GM12892 (cell line): Measurements from ENCODE around the gene ANXA2R.

Source experiments
- DNase-seq: peaks from one replicate; pipeline ENCODE4 v3.0.0; 2011; ENCODE audit not compliant: insufficient read length
- FAIRE-seq: peaks from 2 replicates; lab custom pipeline; 2011; peaks lifted over from hg19 to GRCh38; lab: Jason Lieb, UNC
- POLR2A ChIP-seq: IDR thresholded peaks from 2 replicates; pipeline ENCODE4 v1.6.1; 2011; ENCODE audit warnings: low read depth, low read length, control low read depth
- POLR2AphosphoS5 ChIP-seq: IDR thresholded peaks from 2 replicates; pipeline ENCODE4 v1.6.1; 2011; ENCODE audit warnings: low read depth, low read length, control low read depth
- TAF1 ChIP-seq: IDR thresholded peaks from 2 replicates; pipeline ENCODE4 v1.6.1; 2011; ENCODE audit warnings: low read depth, mild to moderate bottlenecking, control low read depth, low read length, borderline replicate concordance

Gene ANXA2R

DNA sequence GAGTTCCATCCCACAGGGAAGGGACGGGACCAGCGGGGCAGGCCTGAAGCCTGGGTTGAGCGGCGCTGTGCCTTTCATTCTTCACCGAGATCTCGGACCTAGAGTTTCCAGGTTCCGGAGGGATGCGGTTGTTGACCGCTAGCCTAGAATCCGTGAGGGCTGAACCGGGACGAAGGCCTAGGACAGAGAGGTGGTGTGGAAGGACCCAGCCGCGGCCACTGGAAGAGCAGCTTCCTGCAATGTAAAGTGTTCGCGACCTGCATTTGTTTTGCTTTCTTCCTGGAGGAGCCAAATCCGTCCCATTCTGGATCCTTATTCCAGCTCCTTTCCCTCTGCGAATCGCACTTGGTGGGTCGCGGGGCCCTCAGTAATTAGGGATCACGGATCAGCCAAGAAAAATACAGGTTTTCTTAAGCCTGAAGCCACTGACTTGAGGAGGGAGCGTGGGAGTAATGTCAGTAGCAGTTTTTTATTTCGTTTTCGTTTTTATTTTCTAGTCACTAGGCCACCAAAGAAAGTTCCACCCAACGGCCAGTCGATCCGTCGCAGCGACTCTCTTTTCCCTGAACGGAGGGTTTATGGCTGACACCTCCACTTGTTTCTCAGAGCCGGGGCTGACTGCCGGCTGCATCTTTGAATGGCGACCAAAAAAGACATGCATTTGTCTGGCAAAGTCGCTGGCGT, 48.6 kb downstream of the ANXA2R start:
- TF ChIP-seq POLR2A (no peak), POLR2AphosphoS5 (no peak), TAF1 (no peak)
- no peak for DNase-seq
- no peak for FAIRE-seq

GRCh38 chr5:42990892-42991291, 49.2 kb downstream of the ANXA2R start:
- FAIRE-seq: no peak
- DNase-seq: no peak
- TF ChIP-seq POLR2A (no peak), POLR2AphosphoS5 (no peak), TAF1 (no peak)
